Duodenal mucosa (tissue), 2 donors: Measurements from ENCODE around the gene TMEM150C.

Source experiments
- H3K27ac ChIP-seq: one replicate; pipeline ENCODE4 v1.7.0; 2013; ENCODE audit warnings: low read depth, low read length
- H3K27me3 ChIP-seq, 2 donors: one replicate each; pipeline ENCODE4 v1.7.0; 2013; ENCODE audit warnings: low read length in 2 of 2, control low read depth in 1 of 2; ENCODE audit not compliant: insufficient read depth in 2 of 2, control insufficient read depth in 1 of 2
- H3K36me3 ChIP-seq, 2 donors: one replicate each; pipeline ENCODE4 v1.7.0; 2013; ENCODE audit warnings: low read length in 2 of 2, control low read depth in 1 of 2; ENCODE audit not compliant: insufficient read depth in 2 of 2, control insufficient read depth in 1 of 2
- H3K4me1 ChIP-seq, 2 donors: one replicate each; pipeline ENCODE4 v1.7.0; 2013; ENCODE audit warnings: low read length in 2 of 2, control low read depth in 1 of 2; ENCODE audit not compliant: insufficient read depth in 2 of 2, control insufficient read depth in 1 of 2
- H3K4me3 ChIP-seq, 2 donors: one replicate each; pipeline ENCODE4 v1.7.0; 2013; ENCODE audit warnings: low read length in 2 of 2, low read depth in 1 of 2
- H3K9ac ChIP-seq, 2 donors: one replicate each; pipeline ENCODE4 v1.7.0; 2013; ENCODE audit warnings: low read length in 2 of 2, low read depth in 1 of 2
- H3K9me3 ChIP-seq, 2 donors: one replicate each; pipeline ENCODE4 v1.7.0; 2013; ENCODE audit warnings: low read length in 2 of 2, control low read depth in 1 of 2; ENCODE audit not compliant: control insufficient read depth in 1 of 2

Gene TMEM150C

GRCh38 chr4:82500435-82501153 lies 61.2 kb downstream of the TMEM150C start:
- peaks cover 0 to 6% of the 10 kb centered on the region in 2 donors for H3K4me1 ChIP-seq
- H3K27ac ChIP-seq: no peak overlapping the region
- peaks cover 0 to 3% of the 10 kb centered on the region in 2 donors for H3K36me3 ChIP-seq
- no peaks in the 10 kb centered on the region for H3K9me3 ChIP-seq
- H3K27me3 ChIP-seq: no peaks in the 10 kb centered on the region
- H3K9ac ChIP-seq: no peak overlapping the region
- no peak overlapping the region for H3K4me3 ChIP-seq

DNA sequence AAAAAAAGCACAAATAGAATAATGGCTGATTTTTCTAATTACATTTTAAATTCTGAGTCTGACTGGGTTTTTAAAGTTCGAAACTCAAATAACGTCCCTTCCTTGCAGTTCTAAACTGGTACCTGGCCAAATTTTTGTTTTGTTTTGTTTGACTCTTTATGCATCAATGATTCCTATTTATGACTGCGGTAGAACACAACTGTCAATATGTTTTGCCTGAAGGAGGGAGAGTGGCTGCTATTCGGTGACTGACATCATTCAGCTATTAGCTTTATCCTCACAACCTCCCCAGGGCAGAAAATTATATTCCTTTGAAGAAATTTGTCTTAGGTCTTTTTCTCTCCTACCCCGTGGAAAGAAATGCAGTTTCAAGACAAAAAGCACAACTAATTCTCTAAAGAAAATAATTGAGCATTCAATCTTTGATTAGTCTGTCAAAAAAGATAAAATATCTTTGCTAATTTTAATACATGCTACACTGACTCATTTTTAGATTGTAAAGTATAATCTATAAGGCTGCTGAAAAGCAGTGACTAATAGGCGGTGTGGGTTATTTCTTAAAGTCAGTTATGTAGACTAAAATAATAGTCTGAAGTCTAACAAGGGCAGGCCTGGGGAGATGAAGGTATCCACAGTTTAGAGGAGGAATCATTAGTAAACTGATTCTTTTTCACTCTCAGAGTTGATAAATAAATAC lies 61.9 kb downstream of the TMEM150C start:
- H3K27me3 ChIP-seq: no peaks in the 10 kb centered on the region
- H3K9me3 ChIP-seq: no peaks in the 10 kb centered on the region
- peaks cover 0 to 6% of the 10 kb centered on the region in 2 donors for H3K4me1 ChIP-seq
- peaks cover 0 to 3% of the 10 kb centered on the region in 2 donors for H3K36me3 ChIP-seq
- H3K4me3 ChIP-seq: no peak overlapping the region
- H3K9ac ChIP-seq: no peak overlapping the region
- no peak overlapping the region for H3K27ac ChIP-seq

GRCh38 chr4:82496349-82496748 lies 65.4 kb downstream of the TMEM150C start:
- Histone ChIP-seq H3K9ac (no peak overlapping the region), H3K4me1 (peaks cover 0 to 6% of the 10 kb centered on the region in 2 donors), H3K9me3 (no peaks in the 10 kb centered on the region), H3K4me3 (no peak overlapping the region), H3K36me3 (no peaks in the 10 kb centered on the region), H3K27me3 (no peaks in the 10 kb centered on the region), H3K27ac (no peak overlapping the region)

GRCh38 chr4:82495666-82496065 lies 66.1 kb downstream of the TMEM150C start:
- Histone ChIP-seq H3K4me3 (no peak overlapping the region), H3K4me1 (peaks cover 0 to 4% of the 10 kb centered on the region in 2 donors), H3K27me3 (no peaks in the 10 kb centered on the region), H3K27ac (no peak overlapping the region), H3K36me3 (peaks cover 0 to 4% of the 10 kb centered on the region in 2 donors), H3K9me3 (no peaks in the 10 kb centered on the region), H3K9ac (no peak overlapping the region)

DNA sequence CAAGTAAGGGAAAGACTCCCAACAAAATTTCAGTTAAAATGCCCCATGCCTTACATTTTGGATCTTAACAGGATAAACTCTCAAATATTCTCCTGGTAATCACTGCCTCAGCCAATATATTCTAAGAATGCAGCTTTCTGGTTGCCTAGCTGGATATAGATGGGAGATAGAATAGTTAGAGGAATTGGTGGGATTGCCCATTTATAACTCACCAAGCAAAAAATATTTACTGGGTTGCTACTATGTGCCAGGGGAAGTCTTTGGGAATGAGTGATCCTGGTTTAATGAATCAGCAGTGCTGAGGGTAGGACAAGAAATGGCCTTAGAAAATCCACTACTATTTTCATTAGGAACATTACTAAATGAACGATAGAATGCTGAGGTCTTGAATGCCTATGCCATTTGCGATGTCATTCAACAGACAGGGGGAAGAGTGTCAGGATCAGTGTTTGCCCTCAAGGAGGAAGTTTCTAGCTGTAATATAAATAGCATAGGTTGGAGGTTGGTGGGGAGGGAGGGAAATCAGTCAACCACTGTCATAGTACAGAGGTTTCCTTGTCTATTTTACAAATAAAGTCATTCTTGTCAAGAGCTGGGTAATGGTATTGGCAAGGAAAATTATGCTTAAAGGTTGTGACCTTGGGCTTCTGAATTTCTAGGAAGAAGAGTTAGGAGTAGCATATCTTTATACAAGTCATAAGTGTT lies 67.9 kb downstream of the TMEM150C start:
- H3K9ac ChIP-seq: no peak overlapping the region
- no peak overlapping the region for H3K27ac ChIP-seq
- H3K9me3 ChIP-seq: no peaks in the 10 kb centered on the region
- H3K4me3 ChIP-seq: no peak overlapping the region
- peaks cover 0 to 4% of the 10 kb centered on the region in 2 donors for H3K36me3 ChIP-seq
- no peaks in the 10 kb centered on the region for H3K4me1 ChIP-seq
- no peaks in the 10 kb centered on the region for H3K27me3 ChIP-seq

DNA sequence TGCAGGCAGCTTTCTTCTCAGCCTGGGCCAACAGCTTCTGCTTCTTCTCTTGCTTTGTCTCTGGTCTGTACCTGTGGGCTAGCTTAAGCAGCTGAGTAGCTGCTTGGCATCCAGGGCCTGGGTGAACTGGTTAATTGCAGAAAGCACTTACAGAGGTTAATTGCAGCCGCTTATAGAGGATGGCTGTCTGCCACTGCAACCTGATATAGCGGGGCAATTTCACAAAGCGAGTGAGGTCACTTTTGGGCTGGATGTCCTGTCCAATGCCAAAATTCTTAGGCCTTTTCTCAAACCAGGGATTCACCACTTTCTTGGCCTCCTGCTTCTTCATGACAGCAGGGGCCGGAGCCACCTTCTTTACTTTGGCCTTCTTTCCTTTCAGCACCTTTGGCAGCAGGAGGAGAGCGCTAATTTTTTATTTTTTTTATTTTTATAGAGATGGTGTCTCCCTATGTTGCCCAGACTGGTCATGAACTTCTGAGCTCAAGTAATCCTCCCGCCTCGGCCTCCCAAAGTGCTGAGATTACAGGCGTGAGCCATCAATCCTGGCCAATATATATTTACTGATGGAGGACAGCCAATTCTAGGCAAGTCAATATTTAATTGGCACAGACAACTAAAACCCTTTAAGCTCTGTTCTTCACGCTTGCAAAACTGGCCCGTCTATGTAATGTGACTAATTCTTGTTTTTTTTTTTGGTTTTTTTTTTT lies 70.4 kb downstream of the TMEM150C start:
- H3K4me1 ChIP-seq: no peaks in the 10 kb centered on the region
- no peaks in the 10 kb centered on the region for H3K27me3 ChIP-seq
- H3K9ac ChIP-seq: no peak overlapping the region
- H3K36me3 ChIP-seq: peaks cover 0 to 4% of the 10 kb centered on the region in 2 donors
- H3K27ac ChIP-seq: no peak overlapping the region
- no peaks in the 10 kb centered on the region for H3K9me3 ChIP-seq
- no peak overlapping the region for H3K4me3 ChIP-seq

GRCh38 chr4:82489987-82490386 lies 71.8 kb downstream of the TMEM150C start:
- no peaks in the 10 kb centered on the region for H3K9me3 ChIP-seq
- H3K27me3 ChIP-seq: no peaks in the 10 kb centered on the region
- no peak overlapping the region for H3K9ac ChIP-seq
- peaks cover 0 to 4% of the 10 kb centered on the region in 2 donors for H3K36me3 ChIP-seq
- H3K4me3 ChIP-seq: no peak overlapping the region
- H3K27ac ChIP-seq: no peak overlapping the region
- H3K4me1 ChIP-seq: peaks cover 6 to 8% of the 10 kb centered on the region in 2 donors

DNA sequence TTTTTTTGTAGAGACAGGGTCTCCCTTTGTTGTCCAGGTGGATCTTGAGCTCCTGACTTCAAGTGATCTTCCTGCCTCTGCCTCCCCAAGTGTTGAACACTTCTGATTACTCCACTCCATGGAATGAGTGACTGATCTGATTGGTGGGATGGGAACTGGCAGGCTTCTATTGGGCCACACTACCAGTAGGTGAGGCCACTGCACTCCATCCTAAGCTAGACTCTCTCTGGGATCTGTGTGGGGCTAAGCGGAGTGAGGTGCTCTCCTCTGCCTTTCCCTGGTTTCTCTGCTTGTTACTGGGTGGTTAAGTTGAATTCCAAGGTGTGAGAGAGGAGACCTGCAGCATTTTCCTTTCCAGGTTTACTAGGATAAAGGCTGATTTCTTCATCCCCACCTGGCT lies 72.7 kb downstream of the TMEM150C start:
- H3K27ac ChIP-seq: no peak overlapping the region
- no peaks in the 10 kb centered on the region for H3K27me3 ChIP-seq
- H3K9me3 ChIP-seq: no peaks in the 10 kb centered on the region
- H3K4me3 ChIP-seq: no peak overlapping the region
- H3K4me1 ChIP-seq: peaks cover 6 to 17% of the 10 kb centered on the region in 2 donors
- H3K9ac ChIP-seq: no peak overlapping the region
- peaks cover 0 to 4% of the 10 kb centered on the region in 2 donors for H3K36me3 ChIP-seq

- H3K27ac ChIP-seq: no peak overlapping the region
- H3K27me3 ChIP-seq: no peaks in the 10 kb centered on the region
- H3K9me3 ChIP-seq: no peaks in the 10 kb centered on the region
- no peak overlapping the region for H3K9ac ChIP-seq
- H3K4me3 ChIP-seq: peak overlapping the region in 1 of 2 donors; percentile 26
- H3K36me3 ChIP-seq: no peaks in the 10 kb centered on the region
- H3K4me1 ChIP-seq: peaks cover 6 to 17% of the 10 kb centered on the region in 2 donors
These were observed 76.6 kb downstream of the TMEM150C start for GRCh38 chr4:82484996-82485783.
